HepG2 (cell line): Measurements from ENCODE around the gene CCDC170. TPM values are rescaled to one million over a fixed set of nuclear protein-coding genes. Genes with fewer than 3 reads are reported as not detected.

Source experiments
- ATF7 ChIP-seq, 2 experiments: fragments of 450-650 bp in 1 of 2; sonication (generic) in 1 of 2; formaldehyde crosslinking in 1 of 2; IDR thresholded peaks; 2 replicates each; pipeline versions ENCODE4 v1.4.0 to v1.6.1; 2016 to 2020; ENCODE audit warnings: antibody characterized with exemption in 1 of 2, mild to moderate bottlenecking in 1 of 2, missing genetic modification reagents in 1 of 2
- MAFK ChIP-seq, 2 experiments: IDR thresholded peaks in 1 of 2; conservative IDR thresholded peaks in 1 of 2; 2 replicates each; pipeline ENCODE4 v1.6.1; 2011; ENCODE audit warnings: improper control_type of control experiment in 2 of 2, low read length in 2 of 2
- NAIF1 ChIP-seq: sonication (generic); formaldehyde crosslinking; IDR thresholded peaks from 2 replicates; pipeline ENCODE4 v1.5.0; 2020; ENCODE audit warnings: mild to moderate bottlenecking, missing genetic modification reagents, borderline replicate concordance
- NCOA5 ChIP-seq: sonication (generic); formaldehyde crosslinking; IDR thresholded peaks from 2 replicates; pipeline ENCODE4 v1.4.0; 2020; ENCODE audit warnings: missing genetic modification reagents
- TBX2 ChIP-seq: sonication (generic); formaldehyde crosslinking; IDR thresholded peaks from 2 replicates; pipeline ENCODE4 v1.5.0; 2020; ENCODE audit warnings: missing genetic modification reagents, mild to moderate bottlenecking, borderline replicate concordance
- TRIM24 ChIP-seq: sonication (generic); formaldehyde crosslinking; IDR thresholded peaks from 2 replicates; pipeline ENCODE4 v1.8.0; 2022; ENCODE audit warnings: mild to moderate bottlenecking, missing genetic modification reagents
- ZBTB38 ChIP-seq: sonication (generic); formaldehyde crosslinking; IDR thresholded peaks from 2 replicates; pipeline ENCODE4 v1.5.1; 2020; ENCODE audit warnings: mild to moderate bottlenecking, missing genetic modification reagents
- ZC3H13 ChIP-seq: sonication (generic); formaldehyde crosslinking; IDR thresholded peaks from 2 replicates; pipeline ENCODE4 v1.8.1; 2023; ENCODE audit warnings: mild to moderate bottlenecking, missing genetic modification reagents, moderate library complexity
- ZNF253 ChIP-seq: sonication (generic); formaldehyde crosslinking; IDR thresholded peaks from 2 replicates; pipeline ENCODE4 v1.8.0; 2022; ENCODE audit warnings: mild to moderate bottlenecking, missing genetic modification reagents, borderline replicate concordance
- ZNF563 ChIP-seq: sonication (generic); formaldehyde crosslinking; IDR thresholded peaks from 2 replicates; pipeline ENCODE4 v1.8.0; 2022; ENCODE audit warnings: mild to moderate bottlenecking, moderate library complexity, missing genetic modification reagents
- ZNF841 ChIP-seq: sonication (generic); formaldehyde crosslinking; IDR thresholded peaks from 2 replicates; pipeline ENCODE4 v1.8.1; 2023; ENCODE audit warnings: missing genetic modification reagents, borderline replicate concordance
- ZSCAN31 ChIP-seq: sonication (generic); formaldehyde crosslinking; IDR thresholded peaks from 2 replicates; pipeline ENCODE4 v1.5.0; 2020; ENCODE audit warnings: low read depth, mild to moderate bottlenecking, missing genetic modification reagents
- polyA plus RNA-seq, 8 experiments: library from polyadenylated mRNA; depleted of rRNA in 3 of 8; stranded (reverse) in 7 of 8; unstranded in 1 of 8; fragments of >200 nt; fragmentation: Illumina TruSeq in 4 of 8; extraction: Trizol in 4 of 8; gene quantifications; 2 replicates each; pipeline versions ENCODE4 v1.2.1 to v1.2.3, GENCODE V29; 2011 to 2016; ENCODE audit warnings: low read depth in 4 of 8, missing spikeins in 1 of 8, mixed read lengths in 1 of 8; ENCODE audit not compliant: insufficient read depth in 1 of 8
- total RNA-seq, 5 experiments: library from RNA; depleted of rRNA; stranded (reverse); fragments of >200 nt; fragmentation: Illumina TruSeq; extraction: Trizol; gene quantifications; 2 replicates each; pipeline ENCODE4 v1.2.3, GENCODE V29; 2016; ENCODE audit warnings: low read depth in 1 of 5
- TF ChIP-seq, protein P1 (sequence below): sonication (generic); formaldehyde crosslinking; IDR thresholded peaks from 2 replicates; pipeline ENCODE4 v1.5.0; 2020; ENCODE audit warnings: missing genetic modification reagents
- TF ChIP-seq, protein P2 (sequence below), 2 experiments: fragments of 450-650 bp in 1 of 2; sonication (generic) in 1 of 2; formaldehyde crosslinking in 1 of 2; IDR thresholded peaks; 2 replicates each; pipeline versions ENCODE4 v1.6.1 to v1.8.0; 2016 to 2022; ENCODE audit warnings: antibody characterized with exemption in 1 of 2, mild to moderate bottlenecking in 1 of 2, missing genetic modification reagents in 1 of 2
- TF ChIP-seq, protein P3 (sequence below): sonication (generic); formaldehyde crosslinking; IDR thresholded peaks from 2 replicates; pipeline ENCODE4 v1.5.0; 2020; ENCODE audit warnings: mild to moderate bottlenecking, missing genetic modification reagents

The CCDC170 gene
- total and polyA plus RNA-seq, 2 of the 13 experiments (the other 11 are each of a cell fraction or from before 2014, with no cell fraction given) = 0.90 to 5.1 TPM

DNA sequence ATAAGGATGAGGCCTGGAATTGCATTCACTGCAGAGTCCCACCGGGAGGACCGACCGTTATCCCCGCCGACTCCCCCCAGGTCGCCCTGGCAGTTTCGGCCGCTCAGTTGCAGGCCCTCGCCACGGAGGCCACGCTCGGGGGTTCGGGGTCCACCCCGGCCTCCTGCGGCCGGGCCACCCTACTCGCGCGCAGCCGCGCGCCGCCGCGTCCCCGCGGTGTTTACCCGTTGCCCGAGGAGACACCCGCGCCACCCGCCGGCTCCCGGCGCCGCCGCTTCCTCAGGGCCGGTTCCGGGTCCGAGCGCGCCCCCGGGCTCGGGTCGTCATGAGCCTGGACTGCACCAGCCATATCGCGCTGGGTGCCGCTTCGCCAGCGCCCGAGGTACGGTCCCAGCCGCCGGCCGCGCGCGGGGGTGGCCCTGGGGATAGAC, at the start of gene CCDC170 (continued):
- TF ChIP-seq NCOA5 (CRISPR knock-in tag) (no peak), TBX2 (CRISPR knock-in tag) (peak; percentile 63; the same call in 1 of the 2 replicates), ATF7 (IDR thresholded peaks at IDR 0.05) (no peak), ATF7 (CRISPR knock-in tag; IDR thresholded peaks at IDR 0.05) (no peak), ZBTB38 (CRISPR knock-in tag) (no peak; the same call in 1 of the 2 replicates), TRIM24 (no peak), ZSCAN31 (CRISPR knock-in tag) (peak; percentile 25; the same call in 1 of the 2 replicates), NAIF1 (CRISPR knock-in tag) (peak; percentile 43; the same call in 1 of the 2 replicates), MAFK (conservative IDR thresholded peaks at IDR 0.05 in 1 of 2, IDR thresholded peaks at IDR 0.05 in 1 of 2; ENCODE audit: low read length in 2 of 2) (peak in 1 of 2 experiments; percentile 29; a peak in 2 of 4 replicates), ZNF253 (CRISPR knock-in tag) (peak; percentile 23; the same call in 1 of the 2 replicates), ZNF563 (peak; percentile 70), ZNF841 (peak; percentile 58; the same call in 1 of the 2 replicates), ZC3H13 (CRISPR knock-in tag) (0 out of 2 replicates have a peak, but pooled peaks have one; percentile 2)
- TF ChIP-seq, protein P1, sequence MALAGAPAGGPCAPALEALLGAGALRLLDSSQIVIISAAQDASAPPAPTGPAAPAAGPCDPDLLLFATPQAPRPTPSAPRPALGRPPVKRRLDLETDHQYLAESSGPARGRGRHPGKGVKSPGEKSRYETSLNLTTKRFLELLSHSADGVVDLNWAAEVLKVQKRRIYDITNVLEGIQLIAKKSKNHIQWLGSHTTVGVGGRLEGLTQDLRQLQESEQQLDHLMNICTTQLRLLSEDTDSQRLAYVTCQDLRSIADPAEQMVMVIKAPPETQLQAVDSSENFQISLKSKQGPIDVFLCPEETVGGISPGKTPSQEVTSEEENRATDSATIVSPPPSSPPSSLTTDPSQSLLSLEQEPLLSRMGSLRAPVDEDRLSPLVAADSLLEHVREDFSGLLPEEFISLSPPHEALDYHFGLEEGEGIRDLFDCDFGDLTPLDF = peak; percentile 36; the same call in 1 of the 2 replicates
- TF ChIP-seq, protein P2, sequence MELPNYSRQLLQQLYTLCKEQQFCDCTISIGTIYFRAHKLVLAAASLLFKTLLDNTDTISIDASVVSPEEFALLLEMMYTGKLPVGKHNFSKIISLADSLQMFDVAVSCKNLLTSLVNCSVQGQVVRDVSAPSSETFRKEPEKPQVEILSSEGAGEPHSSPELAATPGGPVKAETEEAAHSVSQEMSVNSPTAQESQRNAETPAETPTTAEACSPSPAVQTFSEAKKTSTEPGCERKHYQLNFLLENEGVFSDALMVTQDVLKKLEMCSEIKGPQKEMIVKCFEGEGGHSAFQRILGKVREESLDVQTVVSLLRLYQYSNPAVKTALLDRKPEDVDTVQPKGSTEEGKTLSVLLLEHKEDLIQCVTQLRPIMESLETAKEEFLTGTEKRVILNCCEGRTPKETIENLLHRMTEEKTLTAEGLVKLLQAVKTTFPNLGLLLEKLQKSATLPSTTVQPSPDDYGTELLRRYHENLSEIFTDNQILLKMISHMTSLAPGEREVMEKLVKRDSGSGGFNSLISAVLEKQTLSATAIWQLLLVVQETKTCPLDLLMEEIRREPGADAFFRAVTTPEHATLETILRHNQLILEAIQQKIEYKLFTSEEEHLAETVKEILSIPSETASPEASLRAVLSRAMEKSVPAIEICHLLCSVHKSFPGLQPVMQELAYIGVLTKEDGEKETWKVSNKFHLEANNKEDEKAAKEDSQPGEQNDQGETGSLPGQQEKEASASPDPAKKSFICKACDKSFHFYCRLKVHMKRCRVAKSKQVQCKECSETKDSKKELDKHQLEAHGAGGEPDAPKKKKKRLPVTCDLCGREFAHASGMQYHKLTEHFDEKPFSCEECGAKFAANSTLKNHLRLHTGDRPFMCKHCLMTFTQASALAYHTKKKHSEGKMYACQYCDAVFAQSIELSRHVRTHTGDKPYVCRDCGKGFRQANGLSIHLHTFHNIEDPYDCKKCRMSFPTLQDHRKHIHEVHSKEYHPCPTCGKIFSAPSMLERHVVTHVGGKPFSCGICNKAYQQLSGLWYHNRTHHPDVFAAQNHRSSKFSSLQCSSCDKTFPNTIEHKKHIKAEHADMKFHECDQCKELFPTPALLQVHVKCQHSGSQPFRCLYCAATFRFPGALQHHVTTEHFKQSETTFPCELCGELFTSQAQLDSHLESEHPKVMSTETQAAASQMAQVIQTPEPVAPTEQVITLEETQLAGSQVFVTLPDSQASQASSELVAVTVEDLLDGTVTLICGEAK (IDR thresholded peaks at IDR 0.05) = no peak
- TF ChIP-seq, protein P2 (CRISPR knock-in tag; IDR thresholded peaks at IDR 0.05) = no peak
- TF ChIP-seq, protein P3, sequence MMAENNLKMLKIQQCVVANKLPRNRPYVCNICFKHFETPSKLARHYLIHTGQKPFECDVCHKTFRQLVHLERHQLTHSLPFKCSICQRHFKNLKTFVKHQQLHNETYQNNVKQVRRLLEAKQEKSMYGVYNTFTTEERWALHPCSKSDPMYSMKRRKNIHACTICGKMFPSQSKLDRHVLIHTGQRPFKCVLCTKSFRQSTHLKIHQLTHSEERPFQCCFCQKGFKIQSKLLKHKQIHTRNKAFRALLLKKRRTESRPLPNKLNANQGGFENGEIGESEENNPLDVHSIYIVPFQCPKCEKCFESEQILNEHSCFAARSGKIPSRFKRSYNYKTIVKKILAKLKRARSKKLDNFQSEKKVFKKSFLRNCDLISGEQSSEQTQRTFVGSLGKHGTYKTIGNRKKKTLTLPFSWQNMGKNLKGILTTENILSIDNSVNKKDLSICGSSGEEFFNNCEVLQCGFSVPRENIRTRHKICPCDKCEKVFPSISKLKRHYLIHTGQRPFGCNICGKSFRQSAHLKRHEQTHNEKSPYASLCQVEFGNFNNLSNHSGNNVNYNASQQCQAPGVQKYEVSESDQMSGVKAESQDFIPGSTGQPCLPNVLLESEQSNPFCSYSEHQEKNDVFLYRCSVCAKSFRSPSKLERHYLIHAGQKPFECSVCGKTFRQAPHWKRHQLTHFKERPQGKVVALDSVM (CRISPR knock-in tag) = peak; percentile 86
